Mesothelial cell of epicardium (in vitro differentiated cells): ENCODE results near the gene MMP10. TPM values are rescaled to one million over a fixed set of nuclear protein-coding genes. Genes with fewer than 3 reads are reported as not detected.

Experiments
- DNase-seq, 2 experiments: peaks; one replicate each; pipeline ENCODE4 v3.0.0; 2021; ENCODE audit warnings: low spot score in 2 of 2; ENCODE audit not compliant: unreplicated experiment in 2 of 2
- H3K27ac Mint-ChIP-seq: 2 replicates; pipeline ENCODE4 v1.8.0; 2021; ENCODE audit warnings: mixed read lengths
- H3K27me3 Mint-ChIP-seq: 2 replicates; pipeline ENCODE4 v1.8.0; 2021; ENCODE audit warnings: low read depth, mixed read lengths
- H3K36me3 Mint-ChIP-seq: 2 replicates; pipeline ENCODE4 v1.8.0; 2021; ENCODE audit warnings: mixed read lengths
- H3K4me1 Mint-ChIP-seq: 2 replicates; pipeline ENCODE4 v1.8.0; 2021; ENCODE audit warnings: mixed read lengths
- H3K4me3 Mint-ChIP-seq: 2 replicates; pipeline ENCODE4 v1.8.0; 2021; ENCODE audit warnings: mild to moderate bottlenecking, moderate library complexity, mixed read lengths
- H3K9me3 Mint-ChIP-seq: 2 replicates; pipeline ENCODE4 v1.8.0; 2021; ENCODE audit warnings: mixed read lengths
- CTCF ChIP-seq: fragments of 200-600 bp; sonication (generic); IDR thresholded peaks from one replicate; pipeline ENCODE4 v1.5.0; 2021; ENCODE audit warnings: antibody characterized with exemption; ENCODE audit not compliant: unreplicated experiment
- total RNA-seq: library from RNA; stranded (reverse); gene quantifications from 3 replicates; pipeline ENCODE4 v1.2.1, GENCODE V29; 2021

The MMP10 gene
- total RNA-seq, 1 donor from 2014 or later: not detected

- Mint-ChIP-seq H3K27me3 (no peaks in the 10 kb centered on the region), H3K36me3 (no peaks in the 10 kb centered on the region), H3K4me3 (no peak overlapping the region), H3K27ac (no peak overlapping the region), H3K9me3 (peaks cover 4% of the 10 kb centered on the region), H3K4me1 (peaks cover 16% of the 10 kb centered on the region)
- TF ChIP-seq CTCF: no peak
- DNase-seq: no peak
Observed at GRCh38 chr11:102767800-102768199, 12.6 kb downstream of the MMP10 start.

- no peaks in the 10 kb centered on the region for H3K36me3 Mint-ChIP-seq
- H3K27ac Mint-ChIP-seq: no peak overlapping the region
- no peaks in the 10 kb centered on the region for H3K27me3 Mint-ChIP-seq
- no peak overlapping the region for H3K4me3 Mint-ChIP-seq
- no peak for DNase-seq
- H3K4me1 Mint-ChIP-seq: peaks cover 26% of the 10 kb centered on the region
- H3K9me3 Mint-ChIP-seq: peaks cover 4% of the 10 kb centered on the region
- no peak for TF ChIP-seq CTCF
Observed at GRCh38 chr11:102763440-102763839, 17.0 kb downstream of the MMP10 start.

- Mint-ChIP-seq H3K4me1 (peaks cover 26% of the 10 kb centered on the region), H3K27ac (peak overlapping the region; percentile 79), H3K27me3 (no peaks in the 10 kb centered on the region), H3K36me3 (no peaks in the 10 kb centered on the region), H3K4me3 (no peak overlapping the region), H3K9me3 (no peaks in the 10 kb centered on the region)
- no peak for TF ChIP-seq CTCF
- no peak for DNase-seq
Observed at GRCh38 chr11:102762361-102762767, 18.1 kb downstream of the MMP10 start.

- peak overlapping the region; percentile 70 for H3K27ac Mint-ChIP-seq
- no peaks in the 10 kb centered on the region for H3K9me3 Mint-ChIP-seq
- no peak for DNase-seq
- no peak overlapping the region for H3K4me3 Mint-ChIP-seq
- TF ChIP-seq CTCF: no peak
- no peaks in the 10 kb centered on the region for H3K36me3 Mint-ChIP-seq
- peaks cover 26% of the 10 kb centered on the region for H3K4me1 Mint-ChIP-seq
- H3K27me3 Mint-ChIP-seq: no peaks in the 10 kb centered on the region
Observed at GRCh38 chr11:102761646-102762238, 18.7 kb downstream of the MMP10 start.

- no peaks in the 10 kb centered on the region for H3K27me3 Mint-ChIP-seq
- peak overlapping the region; percentile 66 for H3K27ac Mint-ChIP-seq
- H3K4me1 Mint-ChIP-seq: peaks cover 23% of the 10 kb centered on the region
- H3K4me3 Mint-ChIP-seq: no peak overlapping the region
- no peaks in the 10 kb centered on the region for H3K9me3 Mint-ChIP-seq
- TF ChIP-seq CTCF: no peak
- no peak for DNase-seq
- H3K36me3 Mint-ChIP-seq: no peaks in the 10 kb centered on the region
Observed at GRCh38 chr11:102760344-102761035, 19.9 kb downstream of the MMP10 start.
